Transverse colon (tissue), 4 donors: ENCODE measurements around the gene TVP23A. TPM values are rescaled to one million over a fixed set of nuclear protein-coding genes. Genes with fewer than 3 reads are reported as not detected.

Experiments
- DNase-seq: peaks from one replicate; pipeline ENCODE4 v3.0.0-alpha.2; 2019
- H3K27ac ChIP-seq, 4 donors: fragments of 200-600 bp; sonication (generic); 2 replicates each; pipeline ENCODE4 v1.5.1; 2016 to 2018; ENCODE audit warnings: inconsistent platforms in 4 of 4
- H3K27me3 ChIP-seq: fragments of 200-600 bp; sonication (generic); 2 replicates; pipeline ENCODE4 v1.5.1; 2017; ENCODE audit warnings: inconsistent platforms
- H3K36me3 ChIP-seq, 4 donors: fragments of 200-600 bp; sonication (generic); 2 replicates each; pipeline ENCODE4 v1.5.1; 2017 to 2019; ENCODE audit warnings: inconsistent platforms in 4 of 4
- H3K4me1 ChIP-seq, 4 donors: fragments of 200-600 bp; sonication (generic); 2 replicates each; pipeline ENCODE4 v1.5.1; 2017 to 2020; ENCODE audit warnings: inconsistent platforms in 4 of 4
- H3K4me3 ChIP-seq, 4 donors: fragments of 200-600 bp; sonication (generic); 1 replicate in 1 of 4; 2 replicates in 3 of 4; pipeline versions ENCODE4 v1.5.1 to v1.6.1; 2017 to 2019; ENCODE audit warnings: inconsistent platforms in 4 of 4
- H3K9me3 ChIP-seq, 2 donors: fragments of 200-600 bp; sonication (generic); 2 replicates each; pipeline ENCODE4 v1.5.1; 2017 to 2019; ENCODE audit warnings: inconsistent platforms in 2 of 2
- EP300 ChIP-seq: sonication (generic); formaldehyde crosslinking; IDR thresholded peaks from one replicate; pipeline ENCODE4 v1.6.1; 2017; ENCODE audit warnings: antibody characterized with exemption, low read depth
- POLR2A ChIP-seq: fragments of 450-650 bp; IDR thresholded peaks from one replicate; pipeline ENCODE4 v1.6.1; 2016; ENCODE audit warnings: antibody characterized with exemption, mild to moderate bottlenecking, moderate library complexity
- POLR2AphosphoS5 ChIP-seq, 3 donors: sonication (generic); formaldehyde crosslinking; IDR thresholded peaks; one replicate each; pipeline ENCODE4 v1.6.1; 2016; ENCODE audit warnings: antibody characterized with exemption in 3 of 3
- WGBS, 2 donors: methylation state at CpG; one replicate each; pipeline ENCODE4 v1.1.5; 2018; ENCODE audit warnings: low coverage in 1 of 2; 5-methylcytosine and 5-hydroxymethylcytosine counted together
- in situ Hi-C, 4 donors: fragments of 200-750 bp; cut with MboI; loops; one replicate each; pipeline versions ENCODE4 v1.15.0 to v1.15.1; 2017; ENCODE audit warnings: low sequenced_read_pairs in 3 of 4, low pct_ligation_motif_present in 1 of 4, low pct_unique_long_range_greater_than_20kb in 1 of 4
- intact Hi-C: fragments of 100-400 bp; cut with DNase I; formaldehyde crosslinking; loops from one replicate; pipeline ENCODE4 v1.15.1; 2023; ENCODE audit warnings: low total_unique reads
- total RNA-seq, 4 donors: library from RNA; depleted of rRNA; stranded (reverse); fragments of >200 nt; gene quantifications; one replicate each; pipeline ENCODE4 v1.1.0, GENCODE V29; 2016
- TF ChIP-seq, protein P1 (sequence below), 5 experiments: fragments of 200-600 bp in 3 of 5; fragments of 450-650 bp in 2 of 5; sonication (generic) in 3 of 5; IDR thresholded peaks; 1 replicate in 2 of 5; 2 replicates in 3 of 5; pipeline ENCODE4 v1.5.1; 2016 to 2017; ENCODE audit warnings: antibody characterized with exemption in 5 of 5, inconsistent platforms in 3 of 5, mild to moderate bottlenecking in 2 of 5, moderate library complexity in 1 of 5

TVP23A gene
- total RNA-seq, 4 donors from 2014 or later, result 0.14 to 0.16 TPM; not detected in 2

DNA sequence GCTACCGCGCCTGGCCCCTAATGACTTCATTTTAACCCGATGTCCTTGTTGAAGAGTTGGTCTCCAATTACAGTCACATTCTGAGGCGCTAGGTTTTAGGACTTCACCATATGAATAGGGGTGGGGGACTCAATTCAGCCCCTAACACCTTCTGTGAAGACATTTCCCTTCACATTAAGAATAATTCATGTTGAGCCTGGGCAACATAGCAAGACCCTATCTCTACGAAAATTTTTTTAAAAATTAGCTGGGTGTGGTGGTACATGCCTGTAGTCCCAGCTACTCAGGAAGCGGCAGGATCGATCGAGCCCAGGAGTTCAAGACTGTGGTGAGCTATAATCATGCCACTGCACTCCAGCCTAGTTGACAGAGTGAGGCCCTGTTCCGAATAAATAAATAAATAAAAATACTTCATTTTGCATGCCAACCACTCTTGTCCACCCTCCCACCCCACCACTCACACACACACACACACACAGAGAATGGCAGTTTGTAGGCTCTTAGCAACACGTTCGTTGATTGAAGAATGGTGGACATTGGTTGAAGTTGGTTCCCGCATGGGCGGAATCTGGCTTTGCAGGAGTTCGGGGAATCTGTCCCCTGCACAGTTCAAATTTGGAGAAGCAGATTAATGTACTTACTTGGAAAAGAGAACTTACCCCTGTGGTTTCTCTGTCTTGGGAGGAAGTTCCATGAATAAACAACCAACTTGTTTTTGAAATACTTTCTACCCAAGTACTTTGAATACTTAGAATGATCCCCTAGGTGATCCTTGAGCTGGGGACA lies 27.8 kb upstream of the TVP23A start:
- H3K36me3 ChIP-seq, result no peaks in the 10 kb centered on the region
- WGBS, 2 donors, result 88 to 92% methylated on average over 8 to 14 of the region's 14 CpGs
- H3K9me3 ChIP-seq, result no peaks in the 10 kb centered on the region
- in situ Hi-C loops (no loop called here), intact Hi-C loops (no loop called here)
- DNase-seq, result no peak
- no peak overlapping the region for H3K4me3 ChIP-seq
- H3K27ac ChIP-seq, result peak overlapping the region in 3 of 4 donors; percentile 17 to 40 (median 38)
- H3K27me3 ChIP-seq, result no peaks in the 10 kb centered on the region
- TF ChIP-seq POLR2AphosphoS5 (IDR thresholded peaks at IDR 0.05) (no peak), EP300 (no peak), POLR2A (no peak)
- TF ChIP-seq, protein P1, sequence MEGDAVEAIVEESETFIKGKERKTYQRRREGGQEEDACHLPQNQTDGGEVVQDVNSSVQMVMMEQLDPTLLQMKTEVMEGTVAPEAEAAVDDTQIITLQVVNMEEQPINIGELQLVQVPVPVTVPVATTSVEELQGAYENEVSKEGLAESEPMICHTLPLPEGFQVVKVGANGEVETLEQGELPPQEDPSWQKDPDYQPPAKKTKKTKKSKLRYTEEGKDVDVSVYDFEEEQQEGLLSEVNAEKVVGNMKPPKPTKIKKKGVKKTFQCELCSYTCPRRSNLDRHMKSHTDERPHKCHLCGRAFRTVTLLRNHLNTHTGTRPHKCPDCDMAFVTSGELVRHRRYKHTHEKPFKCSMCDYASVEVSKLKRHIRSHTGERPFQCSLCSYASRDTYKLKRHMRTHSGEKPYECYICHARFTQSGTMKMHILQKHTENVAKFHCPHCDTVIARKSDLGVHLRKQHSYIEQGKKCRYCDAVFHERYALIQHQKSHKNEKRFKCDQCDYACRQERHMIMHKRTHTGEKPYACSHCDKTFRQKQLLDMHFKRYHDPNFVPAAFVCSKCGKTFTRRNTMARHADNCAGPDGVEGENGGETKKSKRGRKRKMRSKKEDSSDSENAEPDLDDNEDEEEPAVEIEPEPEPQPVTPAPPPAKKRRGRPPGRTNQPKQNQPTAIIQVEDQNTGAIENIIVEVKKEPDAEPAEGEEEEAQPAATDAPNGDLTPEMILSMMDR (IDR thresholded peaks at IDR 0.05), result no peak
- no peaks in the 10 kb centered on the region for H3K4me1 ChIP-seq

- intact Hi-C loops, result no loop called here
Measured at GRCh38 chr16:10840703-10841102, 22.1 kb upstream of the TVP23A start.

DNA sequence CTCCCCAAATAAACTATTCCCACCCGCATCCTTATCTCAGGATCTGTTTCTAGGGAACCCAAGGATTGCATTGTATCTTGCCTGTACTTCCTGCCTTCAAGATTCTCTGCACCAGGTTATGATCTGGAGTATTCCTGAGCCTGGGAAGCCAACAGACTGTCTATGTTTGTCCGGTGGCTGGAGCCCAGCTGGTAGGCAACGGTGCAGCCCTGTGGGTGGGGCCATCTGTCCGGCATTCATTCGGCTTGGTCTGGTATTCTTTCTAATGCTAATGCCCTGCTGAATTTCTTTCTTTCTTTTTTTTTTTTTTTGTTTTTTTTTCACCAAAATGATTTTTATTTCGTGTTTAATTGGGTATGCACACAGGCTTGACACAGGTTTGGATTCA lies 20.7 kb upstream of the TVP23A start:
- H3K27me3 ChIP-seq, result peaks cover 8% of the 10 kb centered on the region
- in situ Hi-C loops (no loop called here), intact Hi-C loops (no loop called here)
- no peak overlapping the region for H3K27ac ChIP-seq
- no peaks in the 10 kb centered on the region for H3K9me3 ChIP-seq
- no peak for TF ChIP-seq POLR2AphosphoS5 (IDR thresholded peaks at IDR 0.05)
- no peak for DNase-seq
- no peaks in the 10 kb centered on the region for H3K36me3 ChIP-seq
- no peaks in the 10 kb centered on the region for H3K4me1 ChIP-seq
- no peak overlapping the region for H3K4me3 ChIP-seq
- WGBS, 2 donors, result 37 to 40% methylated on average over 1 to 6 of the region's 6 CpGs

More at GRCh38 chr16:10840703-10841102, 22.1 kb upstream of the TVP23A start:
- Histone ChIP-seq H3K36me3 (no peaks in the 10 kb centered on the region), H3K27ac (no peak overlapping the region), H3K27me3 (peaks cover 8% of the 10 kb centered on the region), H3K9me3 (no peaks in the 10 kb centered on the region), H3K4me1 (no peaks in the 10 kb centered on the region), H3K4me3 (no peak overlapping the region)
- no peak for TF ChIP-seq POLR2AphosphoS5 (IDR thresholded peaks at IDR 0.05)
- TF ChIP-seq EP300, result no peak
- no peak for TF ChIP-seq POLR2A
- TF ChIP-seq, protein P1 (IDR thresholded peaks at IDR 0.05), result no peak
- DNase-seq, result no peak
- WGBS, 2 donors, result 63 to 74% methylated on average over 15 to 16 of the region's 16 CpGs
- in situ Hi-C loops, result no loop called here

DNA sequence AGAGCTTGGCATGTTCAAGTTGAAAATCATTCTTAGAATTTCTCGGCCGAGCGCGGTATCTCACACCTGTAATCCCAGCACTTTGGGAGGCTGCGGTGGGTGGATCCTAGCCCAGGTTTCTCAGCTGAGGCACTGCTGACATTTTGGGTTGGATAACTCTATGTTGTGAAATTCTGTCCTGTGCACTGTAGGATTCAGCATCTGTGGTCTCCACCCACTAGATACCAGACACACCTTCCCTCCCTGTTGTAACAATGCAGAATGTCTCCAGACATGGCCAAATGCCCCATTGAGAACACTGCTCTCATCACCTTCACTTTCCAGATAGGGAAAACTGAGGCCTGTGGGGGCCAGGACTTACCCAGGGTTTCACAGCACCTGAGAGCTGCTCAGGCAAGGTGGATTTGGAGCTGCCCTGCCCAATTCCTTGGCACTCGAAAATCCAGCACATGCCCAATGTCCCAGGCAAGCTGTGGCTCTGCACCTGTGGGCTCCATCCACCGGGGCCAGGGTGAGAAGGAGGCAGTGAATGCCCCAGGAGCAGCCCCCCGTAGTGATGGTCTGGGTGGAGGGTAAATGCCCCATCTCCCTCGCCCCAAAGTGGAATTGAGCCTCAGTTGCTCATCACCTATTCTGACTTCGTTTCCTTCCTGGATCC lies 20.2 kb upstream of the TVP23A start:
- Histone ChIP-seq H3K4me3 (no peak overlapping the region), H3K4me1 (no peaks in the 10 kb centered on the region), H3K27ac (no peak overlapping the region), H3K9me3 (no peaks in the 10 kb centered on the region), H3K27me3 (peaks cover 8% of the 10 kb centered on the region), H3K36me3 (no peaks in the 10 kb centered on the region)
- in situ Hi-C loops, result no loop called here
- DNase-seq, result no peak
- TF ChIP-seq, protein P1 (IDR thresholded peaks at IDR 0.05), result no peak
- TF ChIP-seq EP300 (no peak), POLR2A (no peak), POLR2AphosphoS5 (IDR thresholded peaks at IDR 0.05) (no peak)
- intact Hi-C loops, result no loop called here
- WGBS, 2 donors, result 80% methylated on average over 10 of the region's 10 CpGs; no CpG with 5 or more reads in 1 of the 2 donors
